HG03558 (cell line): ENCODE measurements around the gene ADAMTS14.

Source experiments
- ATAC-seq: cut with Tn5 transposase; IDR thresholded peaks from one replicate; pipeline ENCODE4 v1.9.1; 2021; ENCODE audit warnings: moderate number of reproducible peaks; ENCODE audit not compliant: unreplicated experiment; ENCODE audit errors: extremely low read depth

Gene ADAMTS14

DNA sequence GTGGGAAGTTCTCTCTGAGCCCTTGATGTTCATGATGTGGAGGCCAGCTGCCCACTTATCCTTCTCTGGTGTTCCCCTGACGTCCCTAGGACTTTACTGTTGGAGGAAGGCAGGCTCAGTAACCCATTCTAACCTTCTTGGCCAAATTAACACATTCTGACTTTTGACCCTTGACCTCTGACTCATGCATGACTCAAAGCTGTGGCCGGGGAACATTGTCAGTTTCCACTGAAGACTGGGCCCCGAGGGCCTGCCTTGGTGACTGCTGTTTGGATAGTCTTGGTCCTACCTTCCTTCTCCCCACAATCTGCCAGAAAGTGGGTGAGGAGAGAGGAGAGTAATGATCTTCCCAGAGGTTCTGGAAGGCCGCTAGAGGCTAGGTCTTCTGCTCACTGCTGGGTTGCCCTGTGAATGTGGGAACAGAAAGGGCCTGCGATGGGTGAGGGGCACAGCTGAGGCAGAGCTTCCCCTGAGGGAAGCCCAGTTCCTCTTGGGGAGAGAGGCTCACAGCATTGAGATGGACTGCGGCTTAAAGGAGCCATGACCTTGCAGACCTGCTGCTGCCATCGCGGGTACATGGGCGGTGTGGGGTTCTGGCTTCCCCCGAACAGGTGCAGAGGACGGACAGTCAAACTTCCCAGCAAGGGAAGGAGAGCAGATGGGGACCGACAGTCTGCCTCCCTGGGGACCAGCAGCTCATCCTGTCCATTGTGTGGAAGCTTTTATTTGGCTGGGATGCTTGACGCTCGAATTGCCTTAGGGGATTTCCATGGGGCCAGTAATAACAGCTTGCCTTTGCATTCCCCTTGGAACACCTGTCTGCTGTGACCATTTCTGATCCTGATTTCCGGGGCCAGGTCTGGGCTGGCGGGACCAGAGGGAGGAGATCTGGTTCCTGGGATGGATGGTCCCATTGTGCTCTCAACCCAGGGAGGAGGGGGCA is 43.8 kb downstream of the ADAMTS14 start:
- ATAC-seq = no peak

DNA sequence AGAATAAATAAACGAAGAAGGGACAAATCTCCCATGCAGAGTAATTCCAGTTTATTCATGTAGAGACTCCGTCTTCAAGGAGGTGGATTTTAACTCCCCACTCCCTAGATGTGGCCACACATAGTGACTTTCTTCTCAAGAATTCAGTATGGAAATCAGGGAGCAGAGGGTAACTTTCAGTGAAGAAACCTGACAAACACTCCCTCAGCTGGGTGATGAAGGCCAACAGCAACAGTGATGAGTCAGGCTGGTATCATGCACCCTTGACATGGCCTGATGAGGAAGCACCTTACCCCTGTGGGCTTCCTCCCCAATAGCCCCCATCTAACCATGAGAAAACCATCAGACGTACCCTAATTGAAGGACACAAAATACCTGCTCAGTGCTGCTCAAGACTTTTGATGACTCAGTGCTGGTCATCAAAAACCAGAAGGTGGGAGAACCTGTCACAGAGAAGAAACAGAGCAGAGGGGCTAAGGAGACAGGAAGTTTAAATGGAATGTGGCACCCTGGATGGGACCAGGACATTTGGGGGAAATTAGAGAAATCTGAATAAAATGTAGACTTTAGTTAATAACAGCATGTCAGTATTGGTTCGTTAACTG is 50.6 kb downstream of the ADAMTS14 start:
- ATAC-seq = no peak

DNA sequence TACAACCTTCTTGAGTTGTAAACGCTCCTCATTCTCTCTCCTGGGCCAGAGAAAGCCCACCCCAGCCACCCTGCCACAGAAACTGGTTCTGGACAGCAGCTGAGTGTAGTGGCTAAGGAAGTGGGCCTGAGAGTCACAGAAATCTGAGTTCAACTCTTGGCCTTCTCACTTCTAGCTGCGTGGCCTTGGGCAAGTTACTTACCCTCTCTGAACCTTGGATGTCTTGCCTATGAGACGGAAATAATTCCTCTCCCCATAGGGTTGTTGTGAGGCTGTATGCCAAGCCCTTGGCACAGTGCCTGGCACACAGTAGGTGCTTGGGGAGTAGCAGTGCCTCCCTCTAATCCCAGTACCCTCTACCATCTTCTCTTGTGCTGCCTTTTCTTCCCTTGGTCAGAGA is 51.5 kb downstream of the ADAMTS14 start:
- no peak for ATAC-seq

DNA sequence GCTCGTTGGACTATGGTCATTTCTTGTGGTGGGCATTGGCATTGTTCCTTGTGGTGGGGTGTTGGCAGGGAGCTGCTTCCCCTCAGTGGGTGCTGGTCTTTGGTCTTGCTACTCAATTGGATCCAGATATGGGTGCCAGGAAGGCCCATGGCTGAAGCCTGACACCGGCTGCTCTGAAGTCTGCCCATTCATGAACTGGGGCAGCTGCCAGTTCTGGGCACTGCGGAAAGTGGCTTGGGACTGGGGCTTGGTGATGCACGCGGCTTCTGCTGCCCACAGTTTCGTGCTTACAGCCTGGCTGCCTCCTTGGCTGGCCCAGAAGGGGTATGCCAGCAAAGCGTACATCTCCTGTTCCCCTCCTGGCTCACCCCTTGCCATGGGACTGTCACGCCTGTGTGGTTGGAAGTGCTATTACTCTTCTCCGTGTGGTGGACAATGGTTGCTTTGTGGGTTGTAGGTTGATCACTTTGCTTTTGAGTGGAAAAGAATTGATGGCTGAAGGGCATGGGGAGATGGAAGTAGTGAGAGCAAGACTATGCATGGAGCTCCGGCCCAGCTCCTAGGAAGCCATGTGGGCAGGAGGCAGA is 54.7 kb downstream of the ADAMTS14 start:
- ATAC-seq = no peak

DNA sequence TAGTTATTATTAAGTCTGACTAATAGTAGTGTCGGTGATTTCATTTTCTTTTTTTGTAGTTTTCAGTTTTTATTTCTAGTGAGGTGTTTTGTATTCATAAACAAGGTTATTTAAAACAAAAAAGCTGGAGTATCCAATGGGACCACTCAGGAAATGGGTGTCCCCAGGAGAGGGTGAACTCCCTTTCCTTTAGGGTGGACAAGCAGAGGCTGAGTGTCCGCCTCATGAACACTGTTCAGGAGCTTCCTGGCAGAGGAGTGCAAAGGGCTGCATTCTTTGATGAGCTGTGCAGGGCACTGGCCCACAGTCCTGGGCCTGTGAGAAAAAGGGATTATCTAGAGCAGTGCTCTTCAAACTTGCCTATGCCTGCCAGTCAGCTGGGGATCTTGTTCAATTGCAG is 56.0 kb downstream of the ADAMTS14 start:
- no peak for ATAC-seq

DNA sequence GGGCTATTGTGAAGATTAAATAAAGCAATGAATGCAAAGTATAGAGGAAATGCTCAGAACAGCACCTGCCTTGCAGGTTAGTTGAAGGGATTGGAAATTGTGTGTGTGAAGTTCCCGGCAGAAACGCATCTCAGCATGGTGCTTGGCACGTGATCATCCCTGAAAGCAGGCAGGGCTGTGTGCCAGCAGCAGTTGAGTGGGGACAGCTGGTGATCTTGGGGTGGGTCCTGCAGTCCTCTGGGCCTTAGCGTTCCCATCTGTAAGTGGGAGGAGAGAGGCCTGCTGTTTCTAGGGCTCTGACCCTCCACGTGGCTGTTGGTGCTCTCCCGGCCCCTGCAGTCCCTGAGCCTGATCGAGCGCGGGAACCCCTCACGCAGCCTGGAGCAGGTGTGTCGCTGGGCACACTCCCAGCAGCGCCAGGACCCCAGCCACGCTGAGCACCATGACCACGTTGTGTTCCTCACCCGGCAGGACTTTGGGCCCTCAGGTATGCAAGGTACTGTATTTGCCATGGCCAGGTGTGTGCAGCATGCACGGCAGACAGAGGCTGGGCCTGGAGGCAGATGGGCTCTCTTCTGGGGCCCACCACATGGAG is 57.6 kb downstream of the ADAMTS14 start:
- no peak for ATAC-seq

DNA sequence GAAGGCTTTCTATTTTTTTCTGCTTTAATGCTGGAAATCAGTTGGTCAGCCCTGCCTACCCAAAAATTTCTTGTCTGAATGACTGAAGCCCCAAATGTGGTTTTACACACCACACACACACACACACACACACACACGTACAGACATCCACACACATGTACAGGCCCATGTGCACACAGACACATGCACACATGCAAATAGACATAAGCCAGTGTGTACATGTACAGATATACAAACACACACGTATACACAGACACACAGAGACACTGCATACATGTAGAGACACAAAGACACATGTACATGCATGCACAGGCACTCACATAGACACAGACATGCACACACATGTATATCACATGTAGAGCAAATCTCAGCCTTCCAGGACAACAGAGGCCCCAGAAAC is 58.6 kb downstream of the ADAMTS14 start:
- ATAC-seq = no peak

DNA sequence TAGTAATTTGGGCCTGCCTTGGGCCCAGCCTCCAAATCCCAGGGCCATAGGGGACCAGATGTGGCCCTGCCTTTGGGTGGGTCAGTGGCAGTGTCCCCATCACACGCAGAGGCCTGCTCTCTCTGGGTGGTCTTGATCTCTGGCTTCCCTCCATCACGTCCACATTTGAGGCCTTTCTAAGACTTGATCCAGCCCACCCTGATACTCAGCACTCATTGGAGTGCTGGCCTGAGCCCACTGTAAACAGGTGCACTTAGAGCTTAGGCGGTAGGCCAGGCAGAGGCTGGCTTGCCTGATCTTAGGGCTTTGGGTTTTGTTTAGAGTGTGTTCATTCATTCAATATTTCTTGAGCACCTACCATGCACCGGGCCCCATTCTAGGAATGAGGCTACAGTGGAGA is 60.3 kb downstream of the ADAMTS14 start:
- ATAC-seq = no peak

DNA sequence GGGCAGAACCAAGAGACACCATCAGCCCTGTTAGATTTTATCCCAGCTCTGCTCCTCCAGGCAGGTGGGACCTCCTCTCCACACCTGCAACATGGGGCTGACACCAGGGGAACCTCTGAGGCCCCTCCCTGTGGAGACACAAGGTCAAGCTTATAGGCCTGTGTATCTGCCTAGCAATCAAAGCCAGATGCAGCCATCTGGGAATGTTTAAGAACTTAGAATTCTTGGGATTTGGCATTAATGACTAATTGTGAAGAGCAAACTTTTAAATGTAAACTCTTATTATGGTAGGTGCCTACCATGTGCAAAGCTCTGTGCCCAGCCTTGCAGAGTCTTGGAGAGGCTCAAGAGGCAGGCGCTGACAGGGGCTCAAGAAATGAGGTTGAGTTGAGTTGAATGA is 60.7 kb downstream of the ADAMTS14 start:
- ATAC-seq = no peak

DNA sequence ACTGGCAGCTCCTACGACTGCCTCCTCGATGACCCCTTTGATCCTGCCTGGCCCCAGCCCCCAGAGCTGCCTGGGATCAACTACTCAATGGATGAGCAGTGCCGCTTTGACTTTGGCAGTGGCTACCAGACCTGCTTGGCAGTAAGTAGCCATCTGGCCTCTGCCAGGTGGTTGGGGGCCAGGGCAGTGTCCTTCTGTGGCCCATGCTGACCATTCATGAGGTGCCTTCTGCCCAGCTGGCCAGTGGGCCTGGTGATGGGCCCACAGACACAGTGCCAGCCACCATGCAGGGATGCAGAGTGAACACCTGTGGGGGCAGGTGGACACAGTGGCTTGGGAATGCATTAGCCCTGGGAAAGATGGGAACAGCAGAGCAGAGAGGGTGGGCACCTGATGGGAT is 62.9 kb downstream of the ADAMTS14 start:
- ATAC-seq = no peak

DNA sequence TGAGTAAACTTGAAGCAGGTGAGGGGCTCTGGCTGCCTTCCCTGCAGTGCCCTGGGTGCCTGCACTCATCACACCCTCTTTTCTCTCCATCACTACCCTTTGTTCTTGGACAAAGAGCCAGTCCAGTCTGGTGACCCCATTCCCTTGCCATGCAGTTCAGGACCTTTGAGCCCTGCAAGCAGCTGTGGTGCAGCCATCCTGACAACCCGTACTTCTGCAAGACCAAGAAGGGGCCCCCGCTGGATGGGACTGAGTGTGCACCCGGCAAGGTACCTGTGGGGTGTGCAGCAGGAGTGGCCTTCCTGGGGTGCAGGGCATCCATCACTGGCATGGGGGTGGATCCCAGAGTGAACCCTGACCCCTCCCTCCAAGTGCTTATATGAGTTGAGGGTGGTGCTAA is 64.2 kb downstream of the ADAMTS14 start:
- ATAC-seq = no peak

DNA sequence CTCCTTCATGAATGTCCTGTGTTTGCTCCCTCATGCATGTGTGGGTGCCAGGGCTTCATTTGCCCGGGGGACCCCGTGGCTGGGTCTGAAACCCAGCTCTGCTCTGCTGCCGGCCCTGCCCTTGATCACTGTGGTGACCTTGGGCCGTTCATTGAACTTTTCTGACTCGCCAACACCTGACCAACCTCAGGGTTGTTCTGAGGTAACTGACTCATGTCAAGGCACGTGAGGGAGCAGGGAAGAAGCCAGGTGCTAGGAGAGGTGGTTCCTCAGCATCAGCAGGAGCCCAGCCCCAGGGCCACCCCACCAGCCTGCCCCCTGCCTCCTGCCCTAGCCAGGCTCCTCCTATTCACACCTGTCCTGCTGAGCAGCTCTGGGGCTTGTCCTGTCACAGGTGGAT is 64.9 kb downstream of the ADAMTS14 start:
- ATAC-seq = no peak

DNA sequence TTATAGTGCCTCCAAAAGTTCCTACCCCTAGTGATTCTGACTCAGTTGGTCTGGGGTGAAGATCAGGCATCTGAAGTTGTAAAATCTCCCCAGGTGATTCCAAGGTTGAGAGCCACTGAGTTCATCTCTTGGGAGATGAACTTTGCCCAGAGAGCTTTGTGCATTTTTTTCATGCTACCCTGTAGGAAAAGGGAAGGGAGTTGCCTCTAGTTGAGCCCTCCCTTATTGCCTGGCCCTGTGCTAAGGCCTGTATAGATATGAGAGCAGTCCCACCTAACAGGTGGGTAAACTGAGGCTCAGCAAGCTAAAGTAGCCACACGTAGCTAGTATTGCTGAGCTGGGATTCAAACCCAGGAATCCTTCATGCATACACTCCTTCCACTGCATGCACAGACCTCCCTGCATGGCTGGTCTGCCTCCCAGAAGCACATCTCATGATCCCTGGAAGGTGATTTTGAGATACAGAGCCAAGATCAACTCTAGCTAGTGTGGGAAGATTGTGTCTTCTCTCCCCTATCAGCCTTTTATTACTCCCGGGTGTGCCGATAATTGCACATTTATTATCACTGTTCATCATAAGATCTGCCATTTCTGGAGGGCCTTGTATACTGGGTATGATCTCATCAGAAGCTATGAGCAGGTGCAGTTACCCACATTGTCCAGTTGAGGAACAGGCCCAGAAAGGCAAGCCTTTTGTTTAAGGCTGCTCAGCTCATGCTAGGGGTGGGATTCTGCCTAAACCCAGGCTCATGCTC is 65.9 kb downstream of the ADAMTS14 start:
- no peak for ATAC-seq

DNA sequence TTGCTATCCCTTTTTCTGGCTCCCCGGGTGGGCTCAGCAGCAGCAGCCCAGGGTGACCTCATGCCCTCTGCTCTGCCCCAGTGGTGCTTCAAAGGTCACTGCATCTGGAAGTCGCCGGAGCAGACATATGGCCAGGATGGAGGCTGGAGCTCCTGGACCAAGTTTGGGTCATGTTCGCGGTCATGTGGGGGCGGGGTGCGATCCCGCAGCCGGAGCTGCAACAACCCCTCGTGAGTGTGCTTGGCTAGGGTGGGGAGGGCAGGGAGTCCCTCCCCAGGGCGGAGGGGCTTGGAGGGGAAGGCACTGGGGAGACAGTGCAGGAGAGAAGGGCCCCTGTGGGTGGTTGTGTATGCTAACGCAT is 66.4 kb downstream of the ADAMTS14 start:
- ATAC-seq = no peak

DNA sequence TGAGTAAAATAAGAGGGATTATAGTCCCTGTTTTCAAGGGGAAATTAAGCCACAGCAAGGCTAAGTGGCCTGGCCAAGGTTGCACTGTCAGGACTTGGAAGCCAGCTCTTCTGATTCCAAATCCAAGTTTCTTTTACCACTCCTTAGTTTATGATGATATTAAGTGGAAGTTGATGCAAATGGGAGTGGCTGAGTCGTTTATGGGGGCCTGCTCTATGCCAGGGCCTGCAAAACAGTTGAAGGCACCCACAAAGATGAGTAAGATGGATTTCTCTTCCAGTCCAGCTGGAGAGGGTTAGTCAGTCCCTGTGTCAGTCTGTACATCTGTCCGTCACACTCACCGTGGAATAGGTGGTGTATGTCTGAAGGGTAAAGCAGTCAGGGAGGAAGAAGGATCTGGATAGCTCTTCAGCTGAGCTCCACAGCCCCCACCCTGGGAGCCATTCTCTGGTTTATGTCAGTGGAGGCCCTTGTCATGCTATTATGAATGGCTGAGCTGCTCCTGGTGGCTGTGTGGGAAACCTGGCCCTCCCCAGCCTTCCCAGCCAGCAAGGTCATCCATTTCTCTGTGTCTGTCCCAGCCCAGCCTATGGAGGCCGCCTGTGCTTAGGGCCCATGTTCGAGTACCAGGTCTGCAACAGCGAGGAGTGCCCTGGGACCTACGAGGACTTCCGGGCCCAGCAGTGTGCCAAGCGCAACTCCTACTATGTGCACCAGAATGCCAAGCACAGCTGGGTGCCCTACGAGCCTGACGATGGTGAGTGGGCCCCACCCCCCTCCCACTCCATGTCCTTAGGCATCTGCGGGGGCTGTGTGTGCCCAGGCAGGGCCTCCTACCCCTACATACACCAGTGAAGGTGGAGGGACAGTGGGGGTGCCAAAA is 68.3 kb downstream of the ADAMTS14 start:
- no peak for ATAC-seq

DNA sequence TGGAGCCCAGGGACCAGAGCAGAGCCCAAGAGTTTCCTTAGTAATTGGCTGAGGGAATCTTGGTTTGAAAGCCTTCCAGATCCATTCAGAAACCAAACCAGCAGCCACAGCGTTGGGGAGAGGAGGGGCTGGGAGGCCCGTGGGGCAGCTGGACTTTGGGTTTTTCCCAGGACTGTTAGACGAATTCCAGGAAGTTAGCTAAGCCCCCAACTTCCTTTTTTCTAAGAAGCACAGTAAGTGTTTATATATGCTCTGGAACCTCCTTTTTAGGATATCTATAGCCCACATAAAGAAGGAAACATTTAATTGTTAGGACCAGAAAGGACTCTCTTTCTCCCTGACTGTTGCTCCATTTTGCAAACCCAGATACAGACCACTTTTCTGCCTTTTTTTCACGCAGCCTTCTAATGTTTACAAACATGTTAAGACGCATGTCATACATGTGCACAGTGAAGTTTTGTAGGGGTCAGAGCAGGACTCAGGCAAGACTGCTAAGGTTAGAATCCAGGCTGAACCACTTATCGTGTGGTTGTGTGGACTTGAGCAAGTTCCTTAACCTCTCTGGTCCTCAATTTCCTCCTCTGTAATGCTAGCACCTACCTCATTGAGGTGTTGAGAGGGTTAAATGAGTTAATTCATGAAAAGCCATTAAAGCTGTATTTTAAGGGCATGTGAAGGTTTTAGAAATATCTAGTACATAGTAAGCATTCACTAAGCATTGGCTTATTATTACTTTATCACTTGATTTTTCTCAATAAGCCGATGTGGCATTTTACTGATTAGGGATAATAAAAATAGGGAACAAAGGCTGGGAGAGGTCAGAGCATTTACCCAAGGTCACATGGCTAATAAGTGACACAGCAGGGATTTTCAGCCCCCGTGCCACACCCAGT is 70.5 kb downstream of the ADAMTS14 start:
- ATAC-seq = no peak

DNA sequence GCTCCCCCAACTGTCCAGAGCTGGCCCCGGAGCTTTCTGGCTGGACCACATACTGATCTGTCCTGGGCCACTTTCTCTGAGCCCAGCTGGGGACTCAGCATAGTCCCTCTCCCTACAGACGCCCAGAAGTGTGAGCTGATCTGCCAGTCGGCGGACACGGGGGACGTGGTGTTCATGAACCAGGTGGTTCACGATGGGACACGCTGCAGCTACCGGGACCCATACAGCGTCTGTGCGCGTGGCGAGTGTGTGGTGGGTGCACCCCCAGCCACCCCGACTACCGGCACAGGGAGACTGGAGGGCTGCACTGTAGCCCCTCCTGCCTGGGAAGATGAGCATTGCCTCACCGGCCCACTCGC is 71.1 kb downstream of the ADAMTS14 start:
- ATAC-seq = no peak

DNA sequence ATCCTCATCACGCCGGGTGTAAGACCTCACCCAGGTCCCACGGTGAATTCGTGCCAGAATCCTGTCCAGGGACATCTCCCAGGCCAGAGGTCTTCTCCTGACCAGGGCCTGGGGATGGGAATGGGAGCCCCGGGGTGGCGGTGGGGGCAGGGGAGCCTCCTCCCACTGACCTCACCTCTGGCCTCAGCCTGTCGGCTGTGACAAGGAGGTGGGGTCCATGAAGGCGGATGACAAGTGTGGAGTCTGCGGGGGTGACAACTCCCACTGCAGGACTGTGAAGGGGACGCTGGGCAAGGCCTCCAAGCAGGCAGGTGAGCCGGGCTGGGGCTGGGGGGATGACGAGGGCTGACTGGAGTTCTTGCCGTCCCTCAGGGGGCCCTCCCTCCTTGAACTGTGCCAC is 71.6 kb downstream of the ADAMTS14 start:
- ATAC-seq = no peak
